Epithelial cell of proximal tubule (primary cell): ENCODE measurements around the gene ARMC9. TPM values are rescaled to one million over a fixed set of nuclear protein-coding genes. Genes with fewer than 3 reads are reported as not detected.
A peak's percentile ranks its signal among the peaks of the same experiment; 100 is the strongest.

Experiments used
- DNase-seq: peaks from one replicate; pipeline ENCODE4 v3.0.0-alpha.2; 2011; ENCODE audit warnings: low read depth
- H3K4me3 ChIP-seq: 2 replicates; pipeline ENCODE4 v1.5.1; 2011; ENCODE audit warnings: low read depth, mild to moderate bottlenecking, low read length
- total RNA-seq: library from RNA; depleted of rRNA; stranded (reverse); fragments of >200 nt; gene quantifications from 2 replicates; pipeline ENCODE4 v1.2.3, GENCODE V29; 2015
- TF ChIP-seq, protein P1 (sequence below): conservative IDR thresholded peaks from 2 replicates; pipeline ENCODE4 v1.5.1; 2012; ENCODE audit warnings: low read depth, mild to moderate bottlenecking, low read length

Gene ARMC9
- total RNA-seq, 1 donor from 2014 or later: 12.6 TPM

- no peak for DNase-seq
- TF ChIP-seq, protein P1, sequence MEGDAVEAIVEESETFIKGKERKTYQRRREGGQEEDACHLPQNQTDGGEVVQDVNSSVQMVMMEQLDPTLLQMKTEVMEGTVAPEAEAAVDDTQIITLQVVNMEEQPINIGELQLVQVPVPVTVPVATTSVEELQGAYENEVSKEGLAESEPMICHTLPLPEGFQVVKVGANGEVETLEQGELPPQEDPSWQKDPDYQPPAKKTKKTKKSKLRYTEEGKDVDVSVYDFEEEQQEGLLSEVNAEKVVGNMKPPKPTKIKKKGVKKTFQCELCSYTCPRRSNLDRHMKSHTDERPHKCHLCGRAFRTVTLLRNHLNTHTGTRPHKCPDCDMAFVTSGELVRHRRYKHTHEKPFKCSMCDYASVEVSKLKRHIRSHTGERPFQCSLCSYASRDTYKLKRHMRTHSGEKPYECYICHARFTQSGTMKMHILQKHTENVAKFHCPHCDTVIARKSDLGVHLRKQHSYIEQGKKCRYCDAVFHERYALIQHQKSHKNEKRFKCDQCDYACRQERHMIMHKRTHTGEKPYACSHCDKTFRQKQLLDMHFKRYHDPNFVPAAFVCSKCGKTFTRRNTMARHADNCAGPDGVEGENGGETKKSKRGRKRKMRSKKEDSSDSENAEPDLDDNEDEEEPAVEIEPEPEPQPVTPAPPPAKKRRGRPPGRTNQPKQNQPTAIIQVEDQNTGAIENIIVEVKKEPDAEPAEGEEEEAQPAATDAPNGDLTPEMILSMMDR: no peak
- H3K4me3 ChIP-seq: no peak overlapping the region
These were observed 25.1 kb downstream of the ARMC9 start for GRCh38 chr2:231223458-231223976.

DNA sequence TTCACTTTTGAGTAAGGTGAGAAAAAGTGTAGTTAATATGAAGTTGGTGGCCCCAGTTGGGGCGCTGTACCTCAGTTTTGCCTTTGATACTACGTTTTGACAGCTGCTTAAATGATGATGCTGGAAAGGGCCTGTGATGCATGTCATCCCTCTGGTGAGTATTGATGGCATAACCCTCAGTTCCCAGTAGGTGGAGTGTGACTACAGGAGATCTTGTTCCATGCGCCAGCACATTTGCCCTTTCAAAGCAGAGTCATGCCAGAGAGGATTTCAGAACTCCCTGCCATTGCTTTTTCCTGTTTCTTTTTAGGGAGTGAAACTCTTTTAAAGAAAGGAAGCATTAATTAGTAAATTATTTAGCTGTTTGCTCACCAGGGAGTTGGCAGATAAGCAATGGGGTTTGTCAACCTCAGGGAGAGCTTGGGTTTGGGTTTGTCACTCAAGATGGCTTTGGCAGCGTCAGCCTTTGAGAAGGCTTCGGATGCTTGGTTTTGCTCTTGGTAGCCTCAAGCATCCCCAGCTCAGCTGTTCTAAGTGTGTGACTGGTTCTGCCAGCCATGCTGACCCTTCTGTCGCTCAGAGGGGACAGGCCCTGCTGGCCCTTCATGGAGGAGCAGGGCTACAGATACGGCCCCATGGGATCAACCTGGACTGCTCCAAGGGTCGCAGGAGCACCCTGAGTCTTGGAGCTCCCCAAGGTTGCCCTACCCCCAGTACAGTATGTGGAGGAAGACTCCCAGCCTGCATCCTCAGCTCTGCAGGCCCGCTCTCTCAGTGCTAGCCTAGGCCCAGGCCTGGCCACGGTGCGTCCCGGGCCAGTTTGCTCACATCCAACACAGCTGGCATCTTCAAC, 29.1 kb downstream of the ARMC9 start:
- no peak overlapping the region for H3K4me3 ChIP-seq
- TF ChIP-seq, protein P1: peak; percentile 96
- DNase-seq: peak; percentile 46

DNA sequence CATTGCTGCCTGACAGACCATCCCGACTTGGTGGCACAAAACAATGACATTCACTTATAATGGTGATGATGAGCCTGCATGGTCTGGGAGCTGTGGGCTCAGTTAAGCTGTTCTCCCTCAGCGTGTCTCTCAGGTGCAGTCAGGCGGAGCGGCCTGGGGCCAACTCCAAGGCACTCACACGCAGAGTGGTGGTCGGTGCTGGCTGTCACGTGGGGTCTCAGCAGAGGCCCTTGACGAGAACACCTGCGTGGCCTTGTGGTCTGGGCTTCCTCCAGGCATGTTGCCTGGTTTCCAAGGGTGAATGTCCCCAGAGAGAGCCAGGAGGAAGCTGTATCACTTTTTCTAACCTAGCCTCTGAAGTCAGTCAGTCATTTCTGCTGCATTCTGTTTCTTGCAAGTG, 29.8 kb downstream of the ARMC9 start:
- no peak overlapping the region for H3K4me3 ChIP-seq
- no peak for DNase-seq
- TF ChIP-seq, protein P1: no peak

GRCh38 chr2:231228974-231229529, 30.6 kb downstream of the ARMC9 start:
- TF ChIP-seq, protein P1: no peak
- no peak for DNase-seq
- no peak overlapping the region for H3K4me3 ChIP-seq

DNA sequence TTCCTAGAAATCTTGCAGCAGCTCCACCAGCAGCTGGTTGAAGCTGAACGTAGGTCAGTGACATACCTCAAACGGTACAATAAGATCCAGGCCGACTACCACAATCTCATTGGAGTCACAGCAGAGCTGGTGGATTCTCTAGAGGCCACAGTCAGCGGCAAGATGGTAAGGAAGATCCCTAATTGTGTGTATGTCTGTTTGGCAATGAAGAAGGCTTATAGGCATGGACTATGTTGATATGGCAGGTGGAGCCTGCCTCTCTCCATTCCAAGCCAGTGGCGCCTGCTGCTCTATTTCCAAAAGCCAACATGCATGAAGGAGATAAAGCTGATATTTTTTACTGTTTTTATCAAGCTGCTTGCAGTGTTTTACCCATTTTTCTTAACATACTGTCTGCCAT, 36.8 kb downstream of the ARMC9 start:
- no peak overlapping the region for H3K4me3 ChIP-seq
- TF ChIP-seq, protein P1: no peak
- no peak for DNase-seq

DNA sequence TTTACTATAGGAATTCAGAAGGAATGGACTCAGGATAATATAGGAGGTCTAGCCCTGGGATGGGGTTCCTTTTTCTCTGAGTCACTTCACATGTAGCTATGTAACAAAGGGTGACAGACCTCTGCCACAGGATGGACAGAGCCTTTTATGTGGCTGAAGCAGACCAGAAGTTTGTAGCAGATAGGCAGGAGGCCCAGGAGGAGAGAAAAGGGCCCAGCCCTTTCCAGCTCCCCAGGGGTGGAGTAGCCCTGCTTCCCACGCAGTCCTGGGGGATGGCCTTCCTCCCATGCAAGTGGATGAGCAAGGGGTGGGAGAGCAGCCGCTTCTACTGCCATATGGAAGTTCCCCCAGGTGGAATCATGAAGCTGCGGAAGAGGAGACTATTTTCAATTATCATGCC, 40.3 kb downstream of the ARMC9 start:
- no peak overlapping the region for H3K4me3 ChIP-seq
- TF ChIP-seq, protein P1: no peak
- no peak for DNase-seq
